CD4-positive, alpha-beta T cell treated with Interleukin-17A for 4 hours (primary cell): ENCODE results near the gene MROH8.

Experiments
- DNase-seq: peaks from one replicate; pipeline ENCODE4 v3.0.0-alpha.2; 2020; ENCODE audit warnings: mixed read lengths

MROH8 gene

DNA sequence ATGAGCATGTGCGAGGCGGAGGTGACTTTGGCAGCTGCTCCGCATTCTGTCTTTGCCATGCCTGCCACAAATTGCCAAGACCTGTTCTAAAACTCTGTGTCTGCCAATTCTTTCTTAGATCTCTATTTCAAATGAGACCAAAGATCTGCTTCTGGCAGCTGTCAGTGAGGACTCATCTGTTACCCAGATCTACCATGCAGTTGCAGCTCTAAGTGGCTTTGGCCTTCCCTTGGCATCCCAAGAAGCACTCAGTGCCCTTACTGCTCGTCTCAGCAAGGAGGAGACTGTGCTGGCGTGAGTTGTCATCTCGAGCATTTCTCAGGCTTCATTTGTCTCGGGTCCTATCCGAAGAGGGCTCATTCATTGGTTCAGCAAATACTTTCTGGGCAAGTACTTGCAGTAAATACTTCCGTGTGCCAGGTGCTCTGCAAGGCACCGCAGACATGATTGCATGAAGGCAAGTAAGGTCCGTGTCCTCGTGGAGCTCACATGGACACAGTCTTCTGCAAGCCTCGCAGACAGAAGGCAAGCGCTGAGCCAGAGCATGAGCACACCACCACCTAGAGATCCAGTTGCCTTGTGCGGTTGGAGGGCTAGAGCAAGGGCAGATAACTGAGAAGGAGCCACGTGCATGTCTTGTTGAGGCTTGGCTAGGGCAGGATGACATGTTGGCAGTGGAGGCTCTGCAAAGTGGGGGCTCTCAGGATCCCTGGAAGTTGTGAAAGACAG lies 19.7 kb upstream of the MROH8 start:
- no peak for DNase-seq

DNA sequence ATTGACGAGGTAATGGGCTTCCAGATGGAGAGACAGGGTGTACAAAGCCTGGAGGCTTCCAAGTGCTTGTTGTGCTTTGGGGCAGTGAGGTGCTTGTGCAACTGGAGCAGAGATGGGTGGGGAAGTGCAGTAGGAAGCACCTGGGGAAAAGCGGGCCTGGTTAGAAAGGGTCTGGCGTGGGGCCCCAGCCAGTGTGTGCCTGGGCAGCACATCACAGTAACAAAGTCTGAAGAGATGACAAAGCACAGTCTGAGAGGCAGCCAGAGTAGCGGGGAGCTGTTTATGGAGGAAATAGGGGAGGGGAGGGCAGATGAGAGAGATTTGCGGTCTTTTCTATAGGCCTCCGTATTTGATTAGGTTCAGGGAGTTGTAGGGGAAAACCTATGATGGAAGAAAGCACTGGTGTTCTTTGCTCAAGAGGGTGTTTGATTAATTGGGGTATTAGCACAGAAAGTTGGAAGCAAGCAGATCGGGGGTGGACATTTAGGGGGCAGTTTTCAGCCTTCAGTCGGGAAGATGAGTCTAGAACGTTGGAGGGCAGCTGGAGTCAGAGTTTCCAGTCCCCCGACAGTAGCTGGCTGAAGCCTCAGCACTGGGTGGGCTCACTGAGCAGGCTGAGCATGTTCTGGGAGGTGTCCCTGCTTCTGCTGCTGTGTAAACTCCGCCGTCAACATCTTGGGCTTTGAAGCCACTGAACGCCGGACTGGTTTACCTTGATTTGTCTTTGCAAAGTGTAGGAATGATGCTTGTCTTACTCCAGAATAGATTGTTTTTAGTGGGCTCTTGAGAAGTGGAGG lies 15.5 kb upstream of the MROH8 start:
- DNase-seq = peak; percentile 56

DNA sequence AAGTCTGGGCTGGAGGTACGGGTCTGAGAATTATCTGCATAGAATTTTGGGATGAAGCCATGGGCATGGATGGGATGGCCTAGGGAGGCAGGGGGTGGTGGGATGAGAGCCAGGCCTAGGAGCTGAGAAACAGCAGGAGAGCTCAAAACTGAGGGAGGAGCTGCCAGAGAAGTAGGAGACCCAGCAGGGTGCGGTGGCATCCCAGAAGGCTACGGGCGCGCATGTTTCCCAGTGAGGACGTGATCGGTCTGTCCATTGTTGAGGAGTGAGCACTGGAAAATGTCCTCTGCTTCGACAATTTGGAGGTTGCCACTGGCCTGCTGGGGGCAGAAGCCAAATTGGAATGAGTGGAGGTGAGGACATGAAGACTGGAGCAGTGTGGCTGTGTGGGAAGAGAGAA lies 14.5 kb upstream of the MROH8 start:
- DNase-seq = no peak

DNA sequence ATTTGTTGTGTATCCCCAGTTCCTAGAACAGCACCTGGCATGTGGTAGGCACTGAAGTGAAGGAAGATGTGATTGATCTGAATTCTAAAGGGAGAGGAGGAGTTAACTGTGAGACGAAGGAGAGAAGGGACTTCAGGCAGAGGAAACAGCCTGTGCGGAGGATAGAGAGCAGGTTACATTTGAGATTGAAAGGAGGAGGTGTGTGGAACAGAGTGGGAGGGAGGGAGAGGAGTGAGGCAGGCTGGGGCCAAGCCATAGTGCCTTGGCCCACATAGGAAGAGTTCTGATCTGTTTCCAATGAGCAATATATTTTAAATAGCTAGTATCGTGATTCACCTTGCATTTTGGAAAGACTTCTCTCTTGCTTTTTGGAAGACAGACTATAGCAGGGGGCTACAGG lies 13.9 kb upstream of the MROH8 start:
- no peak for DNase-seq

DNA sequence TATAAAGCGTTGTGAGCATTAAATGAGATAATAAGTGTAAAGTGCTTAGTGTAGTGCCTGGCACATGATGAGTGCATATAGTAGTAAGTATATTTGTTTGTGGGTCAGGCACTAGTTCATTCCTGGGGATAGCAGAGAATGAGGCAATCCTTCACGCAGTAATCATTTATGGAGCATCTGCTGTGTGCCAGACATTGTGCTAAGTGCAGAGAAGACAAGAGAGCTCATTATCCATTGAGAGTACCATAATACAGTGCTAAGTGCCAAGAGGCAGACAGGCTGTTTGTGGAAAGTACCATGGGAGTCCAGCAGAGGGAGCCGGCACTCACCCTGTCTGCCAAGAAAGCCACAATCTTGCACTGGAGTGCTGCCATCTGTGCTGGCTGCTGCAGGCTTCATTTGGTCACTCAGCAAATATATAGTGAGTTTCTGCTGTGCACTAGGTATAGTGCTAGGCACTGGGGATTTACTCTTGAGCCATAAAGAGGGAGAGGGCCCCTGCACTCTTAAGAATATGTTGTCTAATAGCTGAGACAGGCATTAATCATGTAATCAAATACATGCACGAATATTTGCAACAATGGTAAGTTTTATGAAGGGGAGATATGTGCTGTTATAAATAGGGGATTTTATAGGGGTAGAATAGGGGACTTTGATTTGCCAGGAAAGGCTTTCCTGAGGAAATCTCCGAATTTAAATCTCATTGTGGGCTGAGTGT lies 12.9 kb upstream of the MROH8 start:
- peak; percentile 80 for DNase-seq

DNA sequence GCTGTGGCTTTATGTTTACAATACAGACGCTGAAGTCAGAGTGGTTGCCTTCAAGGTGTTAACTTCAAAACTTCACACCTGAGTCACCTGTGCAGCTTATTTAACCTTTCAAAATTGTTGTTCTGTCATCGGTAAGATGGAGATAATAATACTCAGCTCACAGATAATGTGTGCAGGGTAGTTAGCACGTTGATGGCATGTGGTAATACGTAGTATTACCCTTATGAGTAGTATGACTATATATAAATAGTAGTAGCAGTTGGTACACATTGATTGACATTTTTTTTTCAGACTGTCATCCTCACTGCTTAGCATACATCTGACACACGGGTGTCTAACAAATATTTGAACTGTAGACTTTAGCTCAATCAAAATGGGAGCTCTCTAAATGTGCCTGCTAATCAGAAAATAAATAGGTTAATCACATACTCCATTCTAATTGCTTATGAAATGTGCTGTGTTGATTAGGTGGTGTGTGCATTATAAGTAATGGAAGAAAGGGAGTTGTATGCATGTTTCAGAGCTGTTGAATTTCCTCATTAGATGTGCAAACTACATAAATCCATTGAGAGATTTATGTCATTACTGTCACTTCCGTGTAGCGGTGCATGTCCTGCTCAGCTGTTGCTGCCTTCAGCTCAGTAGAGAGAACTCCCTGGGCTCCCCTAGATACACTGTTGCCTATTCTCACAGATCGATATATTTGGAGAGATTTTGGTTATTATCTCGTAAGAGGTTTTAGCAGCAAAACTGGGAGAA lies 11.2 kb upstream of the MROH8 start:
- no peak for DNase-seq

DNA sequence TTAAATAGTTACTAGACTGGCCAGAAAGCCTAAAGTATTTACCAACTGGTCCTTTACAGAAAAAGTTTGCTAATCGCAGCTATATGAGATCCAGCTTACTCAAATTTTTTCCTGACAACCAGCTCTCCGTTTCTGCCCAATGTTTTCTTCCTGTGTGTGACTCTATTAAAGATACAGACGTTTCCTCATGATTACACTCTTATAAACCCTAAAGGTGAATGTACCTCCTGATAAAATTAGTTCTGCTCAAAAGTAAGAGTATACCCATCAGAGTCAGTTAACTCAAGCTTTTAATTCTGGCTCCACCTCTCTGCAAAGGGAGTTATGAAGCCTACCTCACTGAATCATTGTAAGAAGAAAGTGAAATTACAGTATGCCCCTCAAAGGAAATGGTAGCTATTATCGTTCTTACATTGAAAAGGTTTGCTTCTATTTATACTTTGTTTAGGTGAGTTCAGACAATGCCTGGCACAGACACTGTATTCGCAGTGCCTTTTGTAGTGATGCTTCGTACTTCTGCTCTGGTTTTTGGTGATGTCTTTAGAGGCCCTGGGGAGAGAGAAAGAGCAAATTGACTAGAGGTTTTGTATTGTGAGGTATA lies 10.2 kb upstream of the MROH8 start:
- DNase-seq = no peak

DNA sequence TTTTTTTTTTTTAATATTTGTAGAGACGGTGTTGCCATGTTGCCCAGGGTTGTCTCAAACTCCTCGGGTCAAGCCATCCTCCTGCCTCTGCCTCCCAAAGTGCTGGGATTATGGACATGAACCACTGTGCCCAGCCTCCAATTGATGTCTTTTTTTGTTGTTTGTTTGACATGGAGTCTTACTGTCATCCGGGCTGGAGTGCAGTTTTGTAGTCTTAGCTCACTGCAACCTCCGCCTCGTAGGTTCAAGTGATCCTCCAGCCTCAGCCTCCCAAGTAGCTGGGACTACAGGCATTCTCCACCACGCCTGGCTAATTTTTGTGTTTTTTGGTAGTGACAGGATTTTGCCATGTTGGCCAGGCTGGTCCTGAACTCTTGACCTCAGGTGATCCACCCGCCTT lies 9.4 kb upstream of the MROH8 start:
- no peak for DNase-seq

DNA sequence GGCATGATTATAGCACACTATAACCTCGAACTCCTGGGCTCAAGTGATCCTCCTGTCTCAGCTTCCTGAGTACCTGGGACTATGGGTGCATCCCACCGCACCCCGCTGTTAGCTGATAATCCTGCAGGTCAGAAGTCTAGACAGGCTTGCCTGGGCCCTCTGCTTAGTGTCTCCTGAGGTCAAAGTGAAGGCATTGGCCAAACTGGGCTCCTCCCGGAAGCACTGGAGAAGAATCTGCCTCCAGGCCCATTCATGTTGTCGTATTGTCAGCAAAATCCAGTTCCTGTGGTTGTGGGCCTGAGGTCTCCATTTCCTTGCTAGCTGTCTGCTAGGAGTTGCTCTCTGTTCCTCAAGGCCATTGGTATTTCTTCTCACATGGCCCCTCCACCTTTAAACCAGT lies 6.3 kb upstream of the MROH8 start:
- no peak for DNase-seq

DNA sequence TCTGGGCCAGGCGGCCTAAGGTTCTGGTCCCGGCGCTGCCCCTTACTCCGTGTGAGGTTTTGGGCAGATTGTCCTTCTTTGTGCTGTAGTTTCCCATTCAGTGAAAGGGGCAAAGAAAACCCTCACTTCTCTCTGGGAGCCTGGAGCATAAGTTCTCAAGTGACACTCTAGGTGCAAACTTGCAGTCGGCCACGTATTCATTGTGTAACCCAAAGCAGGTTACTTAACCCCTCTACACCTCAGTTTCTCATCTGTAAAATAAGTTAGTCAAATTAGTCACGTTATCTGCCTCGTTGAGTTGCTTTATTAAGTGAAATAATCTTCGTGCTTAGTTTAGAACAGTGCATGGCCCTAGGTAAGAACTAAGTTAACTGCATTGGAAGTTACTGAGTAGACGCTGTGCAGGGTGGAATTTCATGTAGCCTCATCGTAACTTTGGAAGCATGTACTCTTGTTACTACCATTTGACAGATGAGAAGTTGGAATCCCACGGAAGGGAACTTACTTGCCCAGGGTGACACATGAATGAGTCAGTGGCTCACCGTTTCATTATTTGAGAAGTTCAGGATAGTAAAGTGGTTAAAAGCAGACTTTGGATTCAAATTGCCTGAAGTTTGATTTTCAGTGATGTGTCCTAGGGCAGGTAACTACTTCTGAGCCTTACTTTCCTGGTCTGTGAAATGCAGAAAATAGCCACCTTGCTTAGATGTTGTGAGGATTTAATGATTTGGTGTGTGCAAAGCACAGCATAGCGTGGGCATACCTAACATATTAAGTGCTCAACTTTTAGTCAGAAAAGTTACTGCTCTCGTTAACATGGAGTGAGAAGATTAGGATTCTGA lies 556 bp upstream of the MROH8 start:
- DNase-seq = peak; percentile 9

DNA sequence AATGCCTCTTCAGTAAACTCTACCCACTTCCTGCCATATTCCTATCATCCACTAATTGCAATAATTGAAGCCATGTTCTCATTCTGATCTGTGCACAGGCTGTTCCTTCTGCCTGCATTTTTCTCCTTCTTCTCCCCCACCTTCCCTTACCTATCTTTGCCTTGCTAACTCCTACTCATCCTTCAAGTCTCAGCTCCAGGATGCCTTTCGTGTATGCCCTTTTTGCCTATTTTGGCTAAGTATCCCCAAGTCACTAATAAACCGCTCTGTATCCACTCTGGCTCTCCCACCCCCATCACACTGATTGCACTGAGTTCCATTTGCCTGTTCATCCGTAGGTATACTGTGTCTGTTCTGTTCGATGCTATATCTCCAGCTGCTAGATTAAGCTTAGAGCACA lies 6.5 kb downstream of the MROH8 start:
- DNase-seq = no peak

DNA sequence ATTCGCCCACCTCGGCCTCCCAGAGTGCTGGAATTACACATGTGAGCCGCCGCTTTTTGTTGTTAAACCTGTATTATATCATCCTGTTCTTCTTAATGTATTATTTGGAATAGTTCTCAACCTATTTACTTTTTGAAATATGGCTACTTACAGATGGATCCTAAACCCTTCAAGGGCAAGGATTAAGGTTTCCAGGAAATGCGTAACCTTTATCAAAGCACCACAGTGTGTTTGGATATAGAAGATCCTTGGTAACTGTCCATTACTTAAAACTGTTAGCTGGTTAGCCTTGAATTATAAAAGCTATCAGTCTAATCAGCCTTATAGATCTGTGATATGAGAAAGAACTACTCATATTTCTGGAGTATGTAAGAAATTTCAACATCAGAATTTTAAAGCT lies 12.5 kb downstream of the MROH8 start:
- no peak for DNase-seq

DNA sequence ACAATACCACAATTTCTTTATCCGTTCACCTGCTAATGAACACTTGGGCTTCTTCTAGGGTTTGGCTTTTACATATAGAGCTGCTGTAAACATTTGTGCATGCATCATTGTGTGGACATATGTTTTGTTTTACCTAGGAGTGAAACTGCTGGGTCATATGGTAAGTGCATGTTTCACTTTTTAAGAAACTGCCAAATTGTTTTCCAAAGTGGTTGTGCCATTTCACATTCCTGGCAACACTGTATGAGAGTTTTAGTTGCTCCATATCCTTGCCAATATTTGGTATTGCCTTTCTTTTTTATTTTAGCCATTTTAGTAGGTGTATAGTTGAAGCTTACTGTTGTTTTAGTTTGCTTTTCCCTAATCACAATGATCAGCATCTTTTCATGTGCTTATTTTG lies 14.3 kb downstream of the MROH8 start:
- no peak for DNase-seq

DNA sequence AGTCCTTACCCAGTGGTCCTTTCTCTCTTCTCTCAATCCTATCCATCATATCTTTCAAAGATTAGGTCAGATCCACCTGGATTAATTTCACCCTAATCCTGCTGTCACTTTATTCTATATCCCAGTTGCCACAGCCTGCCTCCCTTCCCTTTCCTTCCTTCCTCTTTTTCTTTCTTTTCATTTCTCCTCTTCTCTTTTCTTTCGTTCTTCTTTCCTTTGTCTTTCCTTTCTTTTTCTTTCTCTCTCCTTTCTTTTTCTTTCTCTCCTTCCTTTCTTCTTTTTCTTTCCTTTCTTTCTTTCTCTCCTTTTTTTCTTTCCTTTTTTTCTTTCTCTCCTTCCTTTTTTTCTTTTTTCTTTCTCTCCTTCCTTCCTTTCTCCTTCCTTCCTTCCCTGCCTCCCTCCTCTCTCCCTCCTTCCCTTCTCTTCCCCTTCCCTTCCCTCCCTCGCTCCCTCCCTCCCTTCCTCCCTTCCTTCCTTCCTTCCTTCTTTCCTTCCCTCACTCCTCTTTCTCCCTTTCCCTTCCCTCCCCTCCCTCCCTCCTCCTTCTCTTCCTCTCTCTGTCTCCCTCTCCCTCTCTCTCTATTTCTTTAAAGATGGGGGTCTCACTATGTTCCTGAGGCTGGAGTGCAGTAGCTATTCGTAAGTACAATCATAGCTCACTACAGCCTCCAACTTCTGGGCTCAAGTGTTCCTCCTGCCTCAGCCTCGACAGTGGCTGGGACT lies 15.4 kb downstream of the MROH8 start:
- no peak for DNase-seq

DNA sequence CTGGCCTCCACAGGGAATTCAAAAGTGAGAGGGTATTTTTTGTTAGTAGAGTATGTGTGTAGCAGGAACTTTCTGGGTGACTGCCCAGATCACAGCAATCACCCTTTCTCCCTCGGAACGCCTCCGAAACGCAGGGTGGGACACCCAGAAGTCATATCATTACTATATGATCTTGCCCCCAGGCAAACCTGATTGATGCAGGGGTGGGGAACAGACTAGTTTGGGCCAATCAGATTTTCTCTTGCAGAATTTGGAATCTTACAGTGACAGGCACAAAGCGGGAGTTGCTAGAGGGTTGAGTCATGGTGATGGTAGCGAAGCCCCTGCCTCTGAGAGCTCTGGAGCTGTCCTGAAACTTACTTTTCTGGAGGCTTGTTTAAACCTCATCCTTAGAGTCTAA lies 16.7 kb downstream of the MROH8 start:
- no peak for DNase-seq

DNA sequence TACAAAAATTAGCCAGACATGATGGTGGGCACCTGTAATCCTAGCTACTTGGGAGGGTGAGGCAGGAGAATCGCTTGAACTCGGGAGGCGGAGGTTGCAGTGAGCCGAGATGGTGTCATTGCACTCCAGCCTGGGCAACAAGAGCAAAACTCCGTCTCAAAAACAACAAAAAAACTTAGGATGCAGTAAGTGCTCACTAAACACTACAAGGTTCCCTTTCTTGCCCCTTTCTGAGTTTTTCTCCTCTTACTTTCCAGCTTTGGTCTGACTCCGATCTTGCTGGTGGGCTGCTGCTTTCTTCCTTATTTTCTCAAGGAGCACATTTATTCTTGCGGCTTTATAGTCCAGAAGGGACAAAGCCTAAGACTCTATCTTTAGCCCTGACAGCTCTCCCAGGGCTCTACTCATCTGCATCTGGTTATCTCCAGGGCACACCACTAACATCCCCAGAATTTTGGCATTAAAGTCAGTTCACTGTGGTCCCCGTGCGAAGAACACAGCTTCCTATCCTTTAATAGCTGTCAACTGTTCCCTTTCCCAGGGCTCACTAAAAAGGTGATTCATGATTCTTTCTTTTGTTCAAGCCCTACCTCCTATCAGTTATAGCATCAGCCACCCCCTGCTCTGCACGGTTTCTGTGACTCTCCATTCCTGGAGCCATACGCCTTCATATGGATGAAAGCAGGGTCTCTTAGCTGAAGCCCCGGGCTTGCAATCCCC lies 17.4 kb downstream of the MROH8 start:
- DNase-seq = no peak

DNA sequence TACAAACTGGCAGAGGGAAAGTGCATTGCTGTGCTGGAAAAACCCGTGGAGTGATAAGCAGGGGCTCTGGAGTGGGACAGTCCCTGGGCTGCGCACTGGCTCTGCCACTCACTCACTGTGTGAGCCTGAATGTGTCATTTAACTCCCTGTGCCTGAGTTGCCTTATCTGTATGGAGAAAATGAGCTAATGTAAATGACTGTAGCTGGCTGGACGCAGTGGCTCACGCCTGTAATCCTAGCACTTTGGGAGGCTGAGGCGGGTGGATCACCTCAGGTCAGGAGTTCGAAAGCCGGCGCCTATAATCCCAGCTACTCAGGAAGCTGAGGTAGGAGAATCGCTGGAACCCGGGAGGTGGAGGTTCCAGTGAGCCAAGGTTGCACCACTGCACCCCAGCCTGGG lies 18.7 kb downstream of the MROH8 start:
- DNase-seq = no peak

DNA sequence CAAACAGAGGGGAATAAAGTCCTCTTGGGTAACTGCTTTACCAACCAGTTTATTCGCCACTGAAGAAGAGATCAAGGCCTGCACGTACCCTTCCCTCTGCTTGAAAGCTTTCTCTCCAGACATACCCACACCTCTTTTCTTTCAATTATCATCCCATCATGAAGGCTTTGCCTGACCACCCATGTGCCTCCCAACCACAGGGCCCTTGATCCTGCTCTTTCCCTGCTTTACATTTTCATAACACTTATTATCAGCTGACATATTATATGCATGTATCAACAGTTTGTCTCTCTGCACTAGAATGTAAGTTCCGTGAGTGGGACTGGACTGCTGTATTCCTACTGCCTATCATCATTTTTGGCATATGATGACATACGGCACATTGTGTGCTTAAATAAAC lies 21.1 kb downstream of the MROH8 start:
- no peak for DNase-seq

DNA sequence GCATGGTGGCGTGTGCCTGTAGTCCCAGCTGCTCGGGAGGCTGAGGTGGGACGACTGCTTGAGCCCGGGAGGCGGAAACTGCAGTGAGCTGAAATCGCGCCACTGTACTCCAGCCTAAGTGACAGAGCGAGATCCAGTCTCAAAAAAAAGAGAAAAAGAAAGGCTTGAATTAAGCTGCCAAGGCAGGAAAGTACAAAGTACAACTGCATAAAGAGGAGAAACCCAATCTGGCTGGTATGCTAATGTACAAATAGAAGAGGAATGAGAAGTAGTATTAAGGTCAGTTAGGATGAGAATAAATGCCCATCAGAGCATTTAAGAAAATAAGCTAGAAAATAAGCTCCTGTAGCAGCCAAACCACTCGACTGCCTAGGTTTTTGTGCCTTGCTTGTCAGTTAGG lies 23.4 kb downstream of the MROH8 start:
- no peak for DNase-seq

DNA sequence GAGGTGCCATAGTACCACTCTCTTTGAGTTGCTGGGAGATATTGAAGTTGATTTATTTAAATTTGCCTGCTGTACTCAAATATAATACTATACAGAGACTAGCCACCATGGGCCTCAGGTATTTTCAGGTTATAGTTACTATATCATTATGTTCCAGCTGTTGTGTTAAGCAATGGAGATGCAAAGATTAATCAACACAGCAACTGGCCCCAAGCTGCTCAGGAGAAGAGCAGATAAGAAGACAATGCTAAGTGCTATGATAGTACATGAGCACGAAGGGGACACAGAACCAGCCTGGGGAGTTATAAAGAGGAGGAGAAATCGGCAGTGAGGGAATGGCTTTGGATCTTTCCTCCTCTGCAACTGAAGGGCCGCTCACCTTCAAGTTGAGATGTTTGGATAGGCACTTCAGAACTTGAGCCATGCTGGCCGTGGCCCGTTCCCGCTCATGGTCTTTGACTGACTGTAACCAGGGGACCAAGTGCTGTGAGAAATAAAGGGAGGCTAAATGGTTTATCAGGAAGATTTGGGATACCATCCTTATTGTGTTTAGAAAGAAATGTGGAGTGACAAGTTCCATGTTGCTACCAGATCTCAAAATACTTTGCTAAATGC lies 24.6 kb downstream of the MROH8 start:
- no peak for DNase-seq
